Measurements from ENCODE around the gene STARD10. TPM values are rescaled to one million over a fixed set of nuclear protein-coding genes. Genes with fewer than 3 reads are reported as not detected.

The STARD10 gene
- total and polyA plus RNA-seq, 10 donors: 19.7 to 46.7 (median 27.9) TPM

DNA sequence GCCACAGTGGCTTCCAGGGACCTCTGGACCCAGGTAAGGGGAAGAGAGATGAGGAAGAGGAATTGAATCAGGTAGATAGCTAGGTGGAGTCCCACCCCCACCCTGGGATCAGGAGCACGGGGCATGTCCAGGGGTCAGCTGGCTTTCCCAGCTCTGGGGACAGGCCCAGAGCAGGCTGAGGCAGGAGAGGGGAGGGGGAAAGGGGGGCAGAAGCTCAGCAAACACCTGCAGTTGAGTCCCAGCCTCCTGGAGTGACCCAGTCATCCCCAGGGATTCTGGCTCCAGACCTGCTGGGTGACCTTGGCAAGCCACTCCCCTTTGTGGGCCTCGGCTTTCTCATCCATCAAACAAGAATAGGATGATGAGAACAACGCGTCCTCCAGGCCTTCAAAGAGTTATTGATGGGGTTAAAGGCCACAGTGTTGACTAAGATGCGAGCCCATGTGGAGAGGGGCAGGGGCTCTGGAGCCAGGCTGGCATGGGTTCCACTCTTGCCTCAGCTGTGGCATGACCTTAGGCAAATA is 16.0 kb downstream of the STARD10 start:
- TF ChIP-seq POLR2A (IDR thresholded peaks at IDR 0.05): no peak
- TF ChIP-seq POLR2AphosphoS5 (IDR thresholded peaks at IDR 0.05): no peak
- TF ChIP-seq, protein P1, sequence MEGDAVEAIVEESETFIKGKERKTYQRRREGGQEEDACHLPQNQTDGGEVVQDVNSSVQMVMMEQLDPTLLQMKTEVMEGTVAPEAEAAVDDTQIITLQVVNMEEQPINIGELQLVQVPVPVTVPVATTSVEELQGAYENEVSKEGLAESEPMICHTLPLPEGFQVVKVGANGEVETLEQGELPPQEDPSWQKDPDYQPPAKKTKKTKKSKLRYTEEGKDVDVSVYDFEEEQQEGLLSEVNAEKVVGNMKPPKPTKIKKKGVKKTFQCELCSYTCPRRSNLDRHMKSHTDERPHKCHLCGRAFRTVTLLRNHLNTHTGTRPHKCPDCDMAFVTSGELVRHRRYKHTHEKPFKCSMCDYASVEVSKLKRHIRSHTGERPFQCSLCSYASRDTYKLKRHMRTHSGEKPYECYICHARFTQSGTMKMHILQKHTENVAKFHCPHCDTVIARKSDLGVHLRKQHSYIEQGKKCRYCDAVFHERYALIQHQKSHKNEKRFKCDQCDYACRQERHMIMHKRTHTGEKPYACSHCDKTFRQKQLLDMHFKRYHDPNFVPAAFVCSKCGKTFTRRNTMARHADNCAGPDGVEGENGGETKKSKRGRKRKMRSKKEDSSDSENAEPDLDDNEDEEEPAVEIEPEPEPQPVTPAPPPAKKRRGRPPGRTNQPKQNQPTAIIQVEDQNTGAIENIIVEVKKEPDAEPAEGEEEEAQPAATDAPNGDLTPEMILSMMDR (IDR thresholded peaks at IDR 0.05 in 8 of 11, conservative IDR thresholded peaks at IDR 0.05 in 3 of 11): no peak
- Histone ChIP-seq H3K4me3 (no peak overlapping the region), H3K27ac (peak overlapping the region in 2 of 8 donors; percentile 40 to 61), H3K4me1 (peaks cover 22 to 92% (median 49%) of the 10 kb centered on the region in 6 donors), H3K9me3 (no peaks in the 10 kb centered on the region), H3K36me3 (no peaks in the 10 kb centered on the region), H3K27me3 (replicated peaks in 1 of 7) (peaks cover 0 to 10% (median 0%) of the 10 kb centered on the region in 7 donors)
- no peak for DNase-seq
- WGBS, 5 donors: 75 to 91% (median 81%) methylated on average over 5 of the region's 5 CpGs
- intact Hi-C loops (cut with DNase I; ENCODE audit: low total_unique reads): no loop called here

DNA sequence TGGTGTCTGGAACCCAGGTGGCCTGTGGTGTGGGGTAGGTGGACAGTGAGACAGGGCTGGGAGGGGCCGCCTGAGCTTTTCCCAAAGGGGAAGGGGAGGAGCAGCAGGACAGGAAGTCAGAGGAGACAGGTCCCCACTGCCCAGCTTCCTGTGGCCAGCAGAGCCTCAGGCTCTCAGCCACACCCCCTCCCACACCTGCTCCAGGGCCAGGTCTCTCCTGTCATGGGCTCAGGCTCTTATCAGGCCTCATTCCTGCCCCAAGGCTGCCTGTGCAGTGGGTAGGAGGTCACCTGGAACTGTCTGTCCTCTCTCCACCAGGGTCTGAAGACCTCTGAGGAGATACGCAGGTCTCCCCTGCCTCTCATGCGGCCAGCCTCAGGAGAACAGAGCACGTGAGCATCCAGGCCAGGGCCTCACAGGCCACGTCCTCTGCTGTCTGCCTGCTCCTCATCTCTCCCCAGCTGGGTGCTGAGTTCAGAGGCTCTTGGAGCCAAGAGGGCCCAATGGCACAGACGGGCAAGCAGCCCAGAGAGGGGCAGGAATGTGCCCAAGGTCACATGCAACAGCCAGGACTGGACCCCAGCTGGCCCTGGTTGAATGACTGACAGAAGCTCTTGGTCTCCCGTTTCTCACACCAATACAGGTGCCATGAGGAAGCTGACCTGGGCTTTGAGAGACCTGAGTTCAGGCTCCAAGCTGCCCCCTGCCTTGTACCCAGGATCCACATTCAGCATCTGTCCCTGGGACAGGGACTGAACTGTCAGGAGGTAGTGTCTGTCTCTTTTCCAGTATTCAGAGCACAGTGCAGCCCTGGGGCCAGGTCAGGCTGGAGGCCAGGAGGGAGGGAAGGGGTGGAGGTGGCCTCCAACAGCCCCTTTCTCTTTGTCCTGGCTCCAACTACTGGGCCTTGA is 16.7 kb downstream of the STARD10 start:
- 80 to 93% (median 82%) methylated on average over 6 to 7 of the region's 7 CpGs for WGBS, 5 donors
- intact Hi-C loops (cut with DNase I; ENCODE audit: low total_unique reads): no loop called here
- peak; percentile 88 for DNase-seq
- H3K4me1 ChIP-seq: peaks cover 19 to 85% (median 44%) of the 10 kb centered on the region in 6 donors
- peaks cover 0 to 10% (median 0%) of the 10 kb centered on the region in 7 donors for H3K27me3 ChIP-seq (replicated peaks in 1 of 7)
- H3K36me3 ChIP-seq: peaks cover 0 to 6% (median 0%) of the 10 kb centered on the region in 6 donors
- H3K9me3 ChIP-seq: no peaks in the 10 kb centered on the region
- TF ChIP-seq POLR2A (IDR thresholded peaks at IDR 0.05) (no peak), POLR2AphosphoS5 (IDR thresholded peaks at IDR 0.05) (peak in 1 of 3 donors; percentile 41)
- H3K27ac ChIP-seq: peak overlapping the region in 4 of 8 donors; percentile 36 to 61 (median 48)
- H3K4me3 ChIP-seq: no peak overlapping the region

DNA sequence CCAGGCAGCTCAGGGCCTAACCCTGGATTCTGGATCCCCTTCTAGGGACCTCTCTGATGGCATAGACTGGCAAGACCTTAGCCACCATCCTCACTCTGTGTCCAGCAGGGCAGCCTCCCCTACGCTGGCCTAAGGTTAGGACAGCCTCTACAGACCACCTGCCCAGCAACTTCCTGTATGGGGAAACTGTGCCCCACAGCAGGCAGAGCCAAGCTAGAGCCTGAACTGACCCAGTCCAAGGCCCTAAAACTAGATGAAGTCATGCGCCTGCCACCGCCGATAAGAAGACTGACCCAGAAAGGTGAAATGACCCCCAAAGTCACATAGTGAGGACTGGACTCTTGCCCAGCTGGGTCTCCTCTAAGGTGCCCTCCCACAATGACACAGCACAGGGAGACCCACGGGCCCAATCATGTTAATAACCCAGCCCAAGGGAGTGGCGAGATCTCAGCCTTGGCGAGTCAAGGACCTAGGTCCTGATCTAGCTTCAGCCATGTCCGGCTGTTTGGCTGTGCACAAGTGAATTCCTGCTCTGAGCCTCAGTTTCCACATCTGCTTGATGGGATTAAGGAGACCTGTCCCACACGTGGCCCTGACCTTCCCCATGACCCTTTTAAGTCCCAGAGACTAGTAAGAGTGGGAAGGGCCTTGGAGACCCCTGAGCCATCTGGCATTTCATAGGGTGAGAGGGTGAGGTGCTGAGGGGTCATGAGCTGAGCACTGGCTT is 17.6 kb downstream of the STARD10 start:
- no peak for DNase-seq
- H3K36me3 ChIP-seq: peaks cover 0 to 11% (median 0%) of the 10 kb centered on the region in 6 donors
- peaks cover 16 to 80% (median 40%) of the 10 kb centered on the region in 6 donors for H3K4me1 ChIP-seq
- H3K27me3 ChIP-seq (replicated peaks in 1 of 7): peaks cover 0 to 9% (median 0%) of the 10 kb centered on the region in 7 donors
- H3K27ac ChIP-seq: peak overlapping the region in 4 of 8 donors; percentile 36 to 61 (median 48)
- H3K4me3 ChIP-seq: no peak overlapping the region
- intact Hi-C loops (cut with DNase I; ENCODE audit: low total_unique reads): no loop called here
- H3K9me3 ChIP-seq: no peaks in the 10 kb centered on the region
- TF ChIP-seq POLR2AphosphoS5 (IDR thresholded peaks at IDR 0.05) (no peak), POLR2A (IDR thresholded peaks at IDR 0.05) (no peak)
- TF ChIP-seq, protein P1 (IDR thresholded peaks at IDR 0.05 in 8 of 11, conservative IDR thresholded peaks at IDR 0.05 in 3 of 11): no peak
- WGBS, 5 donors: 63 to 79% (median 66%) methylated on average over 5 to 9 of the region's 9 CpGs

DNA sequence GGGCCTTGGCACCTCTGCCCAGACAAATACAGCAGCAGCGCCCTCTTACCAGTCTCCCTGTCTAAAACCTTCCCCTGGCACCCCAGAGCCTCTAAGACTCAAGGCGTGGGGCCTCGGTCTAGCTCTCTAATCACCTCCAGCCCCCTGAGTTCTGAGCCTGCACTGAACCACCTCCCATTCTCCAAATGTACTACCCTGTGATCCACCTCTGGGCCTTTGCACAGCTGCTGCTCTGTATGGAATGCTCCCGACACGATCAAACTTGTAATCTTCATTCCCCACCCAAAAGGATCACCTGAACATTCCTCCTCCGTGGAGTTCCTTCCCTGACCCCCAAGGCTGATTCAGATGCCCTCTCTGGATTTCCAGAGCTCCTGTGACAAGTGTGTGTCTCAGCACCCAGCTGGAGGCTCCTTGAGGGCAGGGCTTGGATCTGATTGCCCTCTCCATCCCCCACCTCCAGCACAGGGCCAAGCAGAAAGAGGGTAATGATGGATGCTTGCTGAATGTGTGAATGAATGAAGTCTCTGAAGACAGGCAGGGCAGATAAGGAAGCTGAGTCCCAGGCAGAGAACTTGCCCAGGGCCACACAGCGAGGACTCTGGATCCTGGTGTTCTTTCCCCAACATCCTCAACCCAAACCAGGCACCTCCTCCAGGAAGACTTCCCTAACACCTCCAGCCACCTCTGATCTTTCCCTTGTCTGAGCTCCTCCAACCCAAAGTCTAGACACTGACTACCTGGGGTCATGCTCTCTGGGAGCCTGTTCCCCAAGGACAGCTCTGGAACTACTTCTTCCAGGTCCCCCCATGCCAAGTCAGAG is 18.3 kb downstream of the STARD10 start:
- H3K27ac ChIP-seq: peak overlapping the region in 1 of 8 donors; percentile 61
- WGBS, 5 donors: 94 to 98% (median 95%) methylated on average over 7 of the region's 7 CpGs

More for the DNA sequence above, 18.3 kb downstream of the STARD10 start:
- Histone ChIP-seq H3K4me3 (no peak overlapping the region), H3K27me3 (replicated peaks in 1 of 7) (peaks cover 0 to under 1% (median 0%) of the 10 kb centered on the region in 7 donors), H3K36me3 (peaks cover 0 to 11% (median 0%) of the 10 kb centered on the region in 6 donors), H3K4me1 (peaks cover 8 to 72% (median 32%) of the 10 kb centered on the region in 6 donors), H3K9me3 (no peaks in the 10 kb centered on the region)
- DNase-seq: no peak
- intact Hi-C loops (cut with DNase I; ENCODE audit: low total_unique reads): no loop called here
- no peak for TF ChIP-seq POLR2A (IDR thresholded peaks at IDR 0.05)
- TF ChIP-seq, protein P1 (IDR thresholded peaks at IDR 0.05 in 8 of 11, conservative IDR thresholded peaks at IDR 0.05 in 3 of 11): no peak
- TF ChIP-seq POLR2AphosphoS5 (IDR thresholded peaks at IDR 0.05): no peak

All from spleen (tissue), 11 donors.